GM18868 (cell line): ENCODE data around the gene TEDC2.
"Not testable (repeated sequence)": the region's sequence is repeated elsewhere in the genome, so short reads cannot be mapped to it uniquely, and the experiment has no call there.

Experiments
- ATAC-seq: cut with Tn5 transposase; IDR thresholded peaks from one replicate; pipeline ENCODE4 v1.9.1; 2021; ENCODE audit warnings: mild to moderate bottlenecking, moderate library complexity; ENCODE audit not compliant: unreplicated experiment

The TEDC2 gene

GRCh38 chr16:2475413-2476344 is 15.8 kb downstream of the TEDC2 start:
- no peak for ATAC-seq

- ATAC-seq: no peak
Observed at GRCh38 chr16:2476345-2476720, 16.4 kb downstream of the TEDC2 start.

- no peak for ATAC-seq
Observed at GRCh38 chr16:2476741-2477140, 16.8 kb downstream of the TEDC2 start.

GRCh38 chr16:2477327-2477726 is 17.4 kb downstream of the TEDC2 start:
- ATAC-seq: no peak

- no peak for ATAC-seq
Observed at GRCh38 chr16:2478279-2478678, 18.4 kb downstream of the TEDC2 start.

- not testable (repeated sequence) for ATAC-seq
Observed at GRCh38 chr16:2479996-2480395, 20.1 kb downstream of the TEDC2 start.

- no peak for ATAC-seq
Observed at GRCh38 chr16:2480948-2481347, 21.0 kb downstream of the TEDC2 start.

- no peak for ATAC-seq
Observed at GRCh38 chr16:2481676-2482075, 21.8 kb downstream of the TEDC2 start.

- no peak for ATAC-seq
Observed at GRCh38 chr16:2482249-2482648, 22.3 kb downstream of the TEDC2 start.

- no peak for ATAC-seq
Observed at GRCh38 chr16:2482708-2483534, 23.0 kb downstream of the TEDC2 start.

- ATAC-seq: no peak
Observed at GRCh38 chr16:2483939-2484897, 24.3 kb downstream of the TEDC2 start.

- no peak for ATAC-seq
Observed at GRCh38 chr16:2484898-2485508, 25.1 kb downstream of the TEDC2 start.

- ATAC-seq: no peak
Observed at GRCh38 chr16:2485811-2486507, 26.1 kb downstream of the TEDC2 start.

GRCh38 chr16:2486645-2487516 is 27.0 kb downstream of the TEDC2 start:
- peak; percentile 79 for ATAC-seq

- ATAC-seq: no peak
Observed at GRCh38 chr16:2487517-2487842, 27.6 kb downstream of the TEDC2 start.

- no peak for ATAC-seq
Observed at GRCh38 chr16:2487903-2488531, 28.1 kb downstream of the TEDC2 start.

GRCh38 chr16:2489581-2489980 is 29.7 kb downstream of the TEDC2 start:
- ATAC-seq: no peak
